Inferior parietal cortex (tissue), 1 donor: ENCODE data around the gene CCDC191.

Experiments used
- DNase-seq: peaks from one replicate; pipeline ENCODE4 v3.0.0-alpha.2; 2016; ENCODE audit errors: extremely low spot score

The CCDC191 gene

GRCh38 chr3:114056130-114057010 is at the start of gene CCDC191, which contains the start of gene QTRT2:
Gene CCDC191, minus strand, starts transcription at chr3:114056526. Its CDS starts 60 bp downstream, at chr3:114056466.
Gene QTRT2, plus strand, starts transcription at chr3:114056737. Its CDS starts 8,521 bp downstream, at chr3:114065258.
- DNase-seq, result peak; percentile 100

- no peak for DNase-seq
Observed at GRCh38 chr3:114104414-114104813, 48.1 kb upstream of the CCDC191 start.

DNA sequence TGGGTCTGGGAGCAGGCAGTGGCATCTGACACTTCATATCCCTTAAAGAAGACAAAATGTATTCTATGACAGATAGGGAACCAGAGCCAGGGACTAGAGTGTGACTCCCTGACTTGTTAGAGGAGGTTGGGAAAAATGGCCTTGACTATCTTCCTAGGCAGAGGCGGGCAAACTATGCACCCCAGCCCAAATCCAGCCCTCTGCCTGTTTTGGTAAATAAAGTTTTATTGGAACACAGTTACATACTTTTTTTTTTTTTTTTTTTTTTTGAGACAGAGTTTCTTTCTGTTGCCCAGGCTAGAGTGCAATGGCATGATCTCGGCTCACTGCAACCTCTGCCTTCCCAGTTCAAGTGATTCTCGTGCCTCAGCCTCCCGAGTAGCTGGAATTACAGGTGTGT is 47.5 kb upstream of the CCDC191 start:
- no peak for DNase-seq

DNA sequence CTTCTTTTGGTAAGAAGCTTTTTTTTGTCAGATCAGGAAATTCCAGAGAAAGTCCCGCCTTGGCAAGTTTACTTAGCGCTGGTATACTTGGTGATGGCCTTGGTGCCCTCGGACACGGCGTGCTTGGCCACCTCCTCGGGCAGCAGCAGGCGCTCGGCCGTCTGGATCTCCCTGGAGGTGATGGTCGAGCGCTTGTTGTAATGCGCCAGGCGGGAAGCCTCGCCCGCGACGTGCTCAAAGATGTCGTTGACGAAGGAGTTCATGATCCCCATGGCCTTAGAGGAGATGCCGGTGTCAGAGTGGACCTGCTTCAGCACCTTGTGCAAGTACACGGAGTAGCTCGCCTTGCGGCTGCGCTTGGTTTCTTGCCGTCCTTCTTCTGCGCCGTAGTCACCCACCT is 46.9 kb upstream of the CCDC191 start:
- no peak for DNase-seq

GRCh38 chr3:114101101-114101500 is 44.8 kb upstream of the CCDC191 start:
- DNase-seq, result no peak

- no peak for DNase-seq
Observed at GRCh38 chr3:114095796-114096195, 39.5 kb upstream of the CCDC191 start.

- no peak for DNase-seq
Observed at GRCh38 chr3:114093596-114093995, 37.3 kb upstream of the CCDC191 start.

DNA sequence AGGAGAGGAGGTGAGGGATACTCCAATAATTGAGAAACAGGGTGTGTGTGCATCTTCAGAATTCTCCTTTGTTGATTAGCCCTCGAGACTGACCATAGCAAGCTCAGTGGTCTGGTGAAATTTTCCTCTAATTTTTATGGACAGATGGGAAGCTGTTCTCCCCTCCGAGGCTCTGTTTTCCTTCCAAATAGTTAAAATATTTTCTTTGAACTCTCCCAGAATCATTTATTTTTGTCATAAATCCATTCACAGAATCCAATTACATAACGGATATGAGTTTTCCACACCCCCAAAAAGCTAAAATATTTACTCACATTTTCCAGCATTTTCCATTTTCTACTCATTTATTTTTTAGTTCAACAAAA is 36.7 kb upstream of the CCDC191 start:
- no peak for DNase-seq

DNA sequence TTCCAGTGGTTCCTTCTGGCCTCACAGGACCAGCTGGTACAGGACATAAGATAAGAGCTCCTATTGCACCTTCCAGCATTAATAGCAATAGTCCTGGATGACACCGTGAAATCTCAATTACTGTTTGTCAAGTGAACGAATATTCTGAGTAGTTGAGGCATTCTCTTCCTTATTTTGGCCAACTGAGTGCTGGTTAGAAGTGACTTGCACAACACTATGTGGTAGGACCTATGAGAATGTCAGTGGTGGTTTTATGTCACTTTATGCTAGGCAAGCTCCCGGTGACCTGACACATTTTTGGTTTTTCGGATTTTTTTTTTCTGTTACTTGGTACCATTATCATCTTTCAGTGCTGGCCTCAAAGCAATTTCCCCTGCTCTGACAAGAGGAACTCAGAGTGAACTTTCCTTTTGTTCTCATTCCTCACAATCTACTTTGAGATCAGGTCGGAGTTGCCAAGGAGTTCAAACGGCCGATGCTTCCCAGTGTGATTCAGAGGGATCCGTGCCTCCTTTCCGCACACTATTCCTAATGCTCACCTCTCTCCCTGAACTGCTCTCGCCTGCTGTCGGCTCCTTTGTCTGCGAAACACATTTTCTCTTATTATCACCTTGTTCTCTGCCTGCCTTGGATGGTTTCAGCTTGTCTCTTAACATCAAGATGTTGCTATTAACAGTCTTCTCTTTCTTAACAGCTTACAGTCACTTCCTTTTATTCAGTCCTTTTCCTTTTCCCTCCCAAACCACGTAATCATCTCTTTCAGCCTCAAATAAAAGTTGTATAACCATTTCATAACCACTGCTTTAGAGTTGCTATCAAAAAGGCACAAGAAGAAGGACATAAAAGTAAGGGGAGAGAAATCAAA is 36.1 kb upstream of the CCDC191 start:
- peak; percentile 5 for DNase-seq

DNA sequence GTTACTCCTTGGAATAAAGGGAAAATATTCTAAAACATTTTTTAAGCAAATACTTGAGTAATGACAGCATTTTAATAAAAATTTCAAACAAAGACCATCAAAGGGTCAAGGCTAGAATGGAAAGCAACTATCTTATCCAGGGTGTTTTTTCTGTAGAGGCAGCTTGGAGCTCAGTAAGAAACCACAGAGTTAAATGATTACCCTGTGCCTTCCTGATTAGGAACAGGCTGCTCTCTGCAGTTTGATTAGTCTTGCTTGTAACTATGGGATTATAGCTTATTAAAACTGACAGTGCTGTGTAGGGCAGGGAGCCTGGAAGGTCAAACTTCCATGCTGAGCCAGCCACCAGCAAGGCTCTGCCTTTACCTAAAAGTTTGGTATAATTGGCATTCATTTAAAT is 33.3 kb upstream of the CCDC191 start:
- DNase-seq, result no peak

GRCh38 chr3:114086356-114086755 is 30.0 kb upstream of the CCDC191 start:
- DNase-seq, result no peak

- DNase-seq, result no peak
Observed at GRCh38 chr3:114083112-114083511, 26.8 kb upstream of the CCDC191 start.

GRCh38 chr3:114081037-114081436 is 24.7 kb upstream of the CCDC191 start:
- DNase-seq, result no peak

GRCh38 chr3:114080201-114080600 is 23.9 kb upstream of the CCDC191 start:
- DNase-seq, result no peak

GRCh38 chr3:114079761-114080160 is 23.4 kb upstream of the CCDC191 start:
- DNase-seq, result no peak

DNA sequence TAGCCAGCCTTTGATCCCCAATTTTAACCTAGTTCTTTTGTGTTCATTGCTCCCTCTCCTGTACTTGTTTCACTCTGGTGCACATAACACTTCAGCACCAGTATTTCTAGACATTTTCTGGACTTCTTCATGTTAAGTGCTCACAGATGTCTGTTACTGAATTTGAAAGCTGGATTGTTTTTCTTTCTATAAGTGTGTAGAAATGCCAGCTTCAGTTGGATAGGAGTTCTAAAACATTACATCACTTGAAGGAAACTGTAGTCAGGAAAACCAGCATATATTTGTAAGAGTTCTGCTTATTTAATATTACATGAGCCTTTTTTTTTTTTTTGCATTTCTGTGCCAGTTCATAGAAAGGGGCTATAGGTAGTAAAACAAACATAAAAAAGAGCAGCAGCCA is 21.8 kb upstream of the CCDC191 start:
- DNase-seq, result no peak

DNA sequence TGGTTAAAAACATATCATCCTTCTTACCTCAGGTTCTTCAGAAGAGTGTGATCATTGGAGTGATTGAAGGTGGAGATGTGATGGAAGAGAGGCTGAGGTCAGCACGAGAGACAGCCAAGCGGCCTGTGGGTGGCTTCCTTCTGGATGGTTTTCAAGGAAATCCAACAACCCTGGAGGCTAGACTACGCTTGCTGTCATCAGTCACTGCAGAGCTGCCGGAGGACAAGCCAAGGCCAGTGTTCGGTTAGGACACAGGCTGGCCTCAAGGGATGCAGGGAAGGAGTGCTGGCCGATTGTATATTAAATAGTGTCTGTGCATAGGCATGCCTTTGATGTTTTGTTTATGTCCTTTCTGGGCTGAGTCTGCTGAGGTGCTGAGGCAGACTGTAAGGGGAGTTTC is 20.4 kb upstream of the CCDC191 start:
- no peak for DNase-seq

GRCh38 chr3:114071786-114072185 is 15.5 kb upstream of the CCDC191 start:
- DNase-seq, result no peak

DNA sequence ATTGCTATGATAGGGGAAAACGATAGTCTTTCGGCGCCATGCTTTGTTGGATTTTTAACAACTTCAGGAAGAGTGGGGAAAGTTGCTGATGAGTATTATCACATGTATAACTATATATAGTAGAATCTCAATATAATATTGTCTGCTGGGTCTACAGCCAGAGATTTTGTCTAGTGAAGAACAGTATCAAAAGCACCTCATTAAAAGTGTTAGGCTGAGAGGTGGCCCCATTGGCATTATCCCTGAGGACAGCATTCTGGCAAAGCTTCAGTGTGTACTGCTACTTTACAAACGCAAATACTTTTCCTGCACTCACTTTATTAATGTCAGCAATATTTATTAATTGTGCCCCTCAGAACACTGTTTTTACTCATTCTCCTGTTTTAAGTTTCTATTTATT is 12.0 kb upstream of the CCDC191 start:
- no peak for DNase-seq

DNA sequence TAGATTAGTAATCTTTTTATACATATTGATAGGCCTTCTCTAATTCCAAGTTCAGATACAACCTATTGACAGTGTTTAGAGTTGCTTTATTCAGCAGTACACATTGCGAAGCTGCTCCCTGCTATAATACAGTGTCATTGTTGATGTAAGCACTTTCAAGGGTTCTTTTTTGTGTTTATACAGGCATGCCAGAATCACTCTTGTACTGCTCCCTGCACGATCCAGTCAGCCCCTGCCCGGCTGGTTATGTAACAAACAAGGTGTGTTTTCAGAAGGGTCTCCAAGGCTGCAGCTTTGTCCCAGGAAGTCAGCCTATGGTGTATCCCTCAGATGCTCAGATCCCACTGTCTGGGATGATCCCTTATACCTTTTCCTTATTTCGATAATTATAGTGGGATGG is 11.5 kb upstream of the CCDC191 start:
- DNase-seq, result no peak

GRCh38 chr3:114060906-114061655 is 4.8 kb upstream of the CCDC191 start:
- DNase-seq, result no peak

GRCh38 chr3:114058646-114059045 is 2.3 kb upstream of the CCDC191 start:
- no peak for DNase-seq
